Fibroblast of lung (primary cell): ENCODE measurements around the gene TOR4A.

ENCODE experiments used
- EZH2 ChIP-seq: IDR thresholded peaks from 2 replicates; pipeline ENCODE4 v1.5.1; 2012; ENCODE audit warnings: low read length, control low read depth, mild to moderate bottlenecking; ENCODE audit errors: missing control alignments
- TF ChIP-seq, protein P1 (sequence below), 2 donors: IDR thresholded peaks in 1 of 2; conservative IDR thresholded peaks in 1 of 2; 1 replicate in 1 of 2; 2 replicates in 1 of 2; pipeline ENCODE4 v1.5.1; 2011 to 2012; ENCODE audit warnings: low read length in 2 of 2, control low read depth in 1 of 2, inconsistent platforms in 1 of 2, low read depth in 1 of 2, mild to moderate bottlenecking in 1 of 2

DNA sequence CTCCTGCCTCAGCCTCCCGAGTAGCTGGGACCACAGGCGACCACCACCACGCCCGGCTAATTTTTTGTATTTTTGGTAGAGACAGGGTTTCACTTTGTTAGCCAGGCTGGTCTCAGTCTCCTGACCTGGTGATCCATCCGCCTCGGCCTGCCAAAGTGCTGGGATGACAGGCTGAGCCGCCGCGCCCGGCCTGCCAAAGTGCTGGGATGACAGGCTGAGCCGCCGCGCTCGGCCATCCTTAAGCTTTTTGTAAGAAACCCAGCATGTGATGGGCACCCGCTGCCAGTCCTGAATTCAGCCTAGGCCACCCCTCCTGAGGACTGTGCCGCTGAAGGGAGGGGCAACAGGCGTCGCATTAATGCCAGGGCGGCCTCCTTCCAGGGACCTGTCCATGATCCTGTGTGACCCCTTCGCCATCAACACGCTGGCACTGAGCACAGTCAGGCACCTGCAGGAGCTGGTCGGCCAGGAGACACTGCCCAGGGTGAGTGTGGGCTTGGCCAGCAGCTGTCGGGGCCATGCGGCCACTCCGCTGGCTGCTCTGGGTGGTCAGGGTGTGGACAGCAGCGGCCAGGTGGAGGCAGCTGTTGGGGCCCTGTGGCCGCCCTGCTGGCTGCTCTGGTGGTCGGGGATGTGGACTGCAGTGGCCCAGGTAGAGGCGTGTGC is 11.9 kb upstream of the TOR4A start:
- TF ChIP-seq, protein P1, sequence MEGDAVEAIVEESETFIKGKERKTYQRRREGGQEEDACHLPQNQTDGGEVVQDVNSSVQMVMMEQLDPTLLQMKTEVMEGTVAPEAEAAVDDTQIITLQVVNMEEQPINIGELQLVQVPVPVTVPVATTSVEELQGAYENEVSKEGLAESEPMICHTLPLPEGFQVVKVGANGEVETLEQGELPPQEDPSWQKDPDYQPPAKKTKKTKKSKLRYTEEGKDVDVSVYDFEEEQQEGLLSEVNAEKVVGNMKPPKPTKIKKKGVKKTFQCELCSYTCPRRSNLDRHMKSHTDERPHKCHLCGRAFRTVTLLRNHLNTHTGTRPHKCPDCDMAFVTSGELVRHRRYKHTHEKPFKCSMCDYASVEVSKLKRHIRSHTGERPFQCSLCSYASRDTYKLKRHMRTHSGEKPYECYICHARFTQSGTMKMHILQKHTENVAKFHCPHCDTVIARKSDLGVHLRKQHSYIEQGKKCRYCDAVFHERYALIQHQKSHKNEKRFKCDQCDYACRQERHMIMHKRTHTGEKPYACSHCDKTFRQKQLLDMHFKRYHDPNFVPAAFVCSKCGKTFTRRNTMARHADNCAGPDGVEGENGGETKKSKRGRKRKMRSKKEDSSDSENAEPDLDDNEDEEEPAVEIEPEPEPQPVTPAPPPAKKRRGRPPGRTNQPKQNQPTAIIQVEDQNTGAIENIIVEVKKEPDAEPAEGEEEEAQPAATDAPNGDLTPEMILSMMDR (conservative IDR thresholded peaks at IDR 0.05 in 1 of 2, IDR thresholded peaks at IDR 0.05 in 1 of 2; ENCODE audit: low read depth in 1 of 2, low read length in 2 of 2) = no peak
- no peak for TF ChIP-seq EZH2
